Esophagus muscularis mucosa (tissue), 3 donors: ENCODE results near the gene FAM89B.

ENCODE experiments used
- CTCF ChIP-seq, 3 experiments: fragments of 200-600 bp in 2 of 3; fragments of 450-650 bp in 1 of 3; sonication (generic) in 2 of 3; IDR thresholded peaks; one replicate each; pipeline ENCODE4 v1.5.1; 2017 to 2019; ENCODE audit warnings: antibody characterized with exemption in 3 of 3, mild to moderate bottlenecking in 2 of 3, moderate library complexity in 1 of 3
- POLR2A ChIP-seq: fragments of 450-650 bp; IDR thresholded peaks from one replicate; pipeline ENCODE4 v1.6.1; 2017; ENCODE audit warnings: antibody characterized with exemption, moderate library complexity, mild to moderate bottlenecking, low read depth
- POLR2AphosphoS5 ChIP-seq, 2 donors: sonication (generic); formaldehyde crosslinking; IDR thresholded peaks; one replicate each; pipeline ENCODE4 v1.6.1; 2017; ENCODE audit warnings: antibody characterized with exemption in 2 of 2

GRCh38 chr11:65569973-65570918, 2.1 kb upstream of the FAM89B start, which contains the start of gene ZNRD2:
- TF ChIP-seq CTCF (IDR thresholded peaks at IDR 0.05) (peak; percentile 40 to 44 (median 40)), POLR2A (peak; percentile 50), POLR2AphosphoS5 (IDR thresholded peaks at IDR 0.05) (peak in 1 of 2 donors; percentile 99)
